Measurements from ENCODE around the gene ATM.

GRCh38 chr11:108319541-108320145, 96.8 kb downstream of the ATM start:
- TF ChIP-seq CTCF (IDR thresholded peaks at IDR 0.05; ENCODE audit: insufficient read depth, low read length, poor library complexity, severe bottlenecking): no peak
- no peak for TF ChIP-seq EZH2phosphoT487 (conservative IDR thresholded peaks at IDR 0.05; ENCODE audit: low read length)

Measured in SU-DHL-6 (cell line).